ENCODE results near the gene CEP170. TPM values are rescaled to one million over a fixed set of nuclear protein-coding genes. Genes with fewer than 3 reads are reported as not detected.

The CEP170 gene
- polyA plus RNA-seq, 5 donors, result 55.3 to 94.9 (median 73.7) TPM

Other genes starting within 250 kb of the CEP170 start
- 10 to 100 TPM; 33.8 to 46.2 (median 39.5) TPM for gene SDCCAG8, start 760 bp upstream of the CEP170 start, polyA plus RNA-seq (ENCODE audit: insufficient read depth in 1 of 5, insufficient read length in 5 of 5, low replicate concordance in 1 of 5)

Measured in right lung (tissue), 5 donors.